AG09319 (cell line): ENCODE results near the gene MED31.

Source experiments
- DNase-seq: peaks from one replicate; pipeline ENCODE4 v3.0.0-alpha.2; 2010; ENCODE audit warnings: low read depth; ENCODE audit errors: extremely low read depth
- TF ChIP-seq, protein P1 (sequence below): IDR thresholded peaks from 2 replicates; pipeline ENCODE4 v1.5.1; 2011; ENCODE audit warnings: low read depth, mild to moderate bottlenecking, inconsistent platforms, low read length, moderate library complexity

MED31 gene

DNA sequence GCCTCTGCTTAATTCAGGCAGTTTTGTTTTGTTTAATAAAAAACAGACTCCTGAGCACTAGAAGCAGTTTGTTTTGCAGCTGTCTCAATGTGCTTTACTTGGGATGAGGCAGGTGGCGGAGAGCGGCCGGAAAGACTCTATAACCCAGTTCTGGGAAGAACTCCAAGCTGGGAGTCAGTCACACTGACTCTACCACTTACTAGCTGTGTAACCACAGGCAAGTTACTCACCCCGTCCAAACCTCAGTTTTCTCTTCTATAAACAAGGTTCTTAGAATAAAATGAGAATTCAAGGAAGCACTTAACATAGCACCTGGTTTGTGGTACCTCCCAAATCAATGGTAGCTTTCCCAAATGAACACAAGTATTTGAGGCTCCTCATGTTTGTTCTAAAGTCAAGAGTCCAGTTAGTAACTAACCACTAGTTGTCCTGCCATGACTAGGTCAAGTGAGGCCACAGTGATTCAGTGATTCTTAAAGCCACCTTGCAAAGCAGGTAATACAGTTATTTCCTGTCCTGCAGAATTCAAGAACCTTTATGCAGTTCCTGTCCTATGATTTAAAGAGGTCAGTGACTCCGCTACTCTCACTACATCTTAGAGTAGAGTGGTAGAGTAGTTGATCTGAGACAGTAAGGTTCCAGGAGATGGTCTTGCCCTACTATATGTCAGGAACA, 7.8 kb downstream of the MED31 start:
- no peak for DNase-seq
- TF ChIP-seq, protein P1, sequence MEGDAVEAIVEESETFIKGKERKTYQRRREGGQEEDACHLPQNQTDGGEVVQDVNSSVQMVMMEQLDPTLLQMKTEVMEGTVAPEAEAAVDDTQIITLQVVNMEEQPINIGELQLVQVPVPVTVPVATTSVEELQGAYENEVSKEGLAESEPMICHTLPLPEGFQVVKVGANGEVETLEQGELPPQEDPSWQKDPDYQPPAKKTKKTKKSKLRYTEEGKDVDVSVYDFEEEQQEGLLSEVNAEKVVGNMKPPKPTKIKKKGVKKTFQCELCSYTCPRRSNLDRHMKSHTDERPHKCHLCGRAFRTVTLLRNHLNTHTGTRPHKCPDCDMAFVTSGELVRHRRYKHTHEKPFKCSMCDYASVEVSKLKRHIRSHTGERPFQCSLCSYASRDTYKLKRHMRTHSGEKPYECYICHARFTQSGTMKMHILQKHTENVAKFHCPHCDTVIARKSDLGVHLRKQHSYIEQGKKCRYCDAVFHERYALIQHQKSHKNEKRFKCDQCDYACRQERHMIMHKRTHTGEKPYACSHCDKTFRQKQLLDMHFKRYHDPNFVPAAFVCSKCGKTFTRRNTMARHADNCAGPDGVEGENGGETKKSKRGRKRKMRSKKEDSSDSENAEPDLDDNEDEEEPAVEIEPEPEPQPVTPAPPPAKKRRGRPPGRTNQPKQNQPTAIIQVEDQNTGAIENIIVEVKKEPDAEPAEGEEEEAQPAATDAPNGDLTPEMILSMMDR = no peak

DNA sequence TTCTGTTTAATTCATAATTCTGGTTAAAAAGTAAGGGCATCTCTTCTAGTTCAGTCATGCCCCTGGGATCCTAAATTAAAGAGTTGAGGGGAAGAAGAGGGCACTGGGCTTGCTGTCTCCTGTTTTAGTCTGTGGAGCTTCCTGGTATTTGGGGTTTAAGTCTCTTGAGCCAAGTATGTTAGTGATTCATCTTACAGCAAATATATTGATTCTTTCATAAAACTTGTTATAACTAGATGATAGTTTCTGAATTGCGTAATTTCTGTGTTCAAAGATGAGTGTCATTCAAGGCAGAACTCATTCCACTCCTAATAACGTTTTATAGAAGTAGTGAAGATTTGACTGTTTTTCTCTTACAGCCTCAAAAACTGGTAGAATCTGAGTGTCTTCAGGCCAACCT, 8.8 kb downstream of the MED31 start:
- DNase-seq = no peak
- TF ChIP-seq, protein P1 = no peak

DNA sequence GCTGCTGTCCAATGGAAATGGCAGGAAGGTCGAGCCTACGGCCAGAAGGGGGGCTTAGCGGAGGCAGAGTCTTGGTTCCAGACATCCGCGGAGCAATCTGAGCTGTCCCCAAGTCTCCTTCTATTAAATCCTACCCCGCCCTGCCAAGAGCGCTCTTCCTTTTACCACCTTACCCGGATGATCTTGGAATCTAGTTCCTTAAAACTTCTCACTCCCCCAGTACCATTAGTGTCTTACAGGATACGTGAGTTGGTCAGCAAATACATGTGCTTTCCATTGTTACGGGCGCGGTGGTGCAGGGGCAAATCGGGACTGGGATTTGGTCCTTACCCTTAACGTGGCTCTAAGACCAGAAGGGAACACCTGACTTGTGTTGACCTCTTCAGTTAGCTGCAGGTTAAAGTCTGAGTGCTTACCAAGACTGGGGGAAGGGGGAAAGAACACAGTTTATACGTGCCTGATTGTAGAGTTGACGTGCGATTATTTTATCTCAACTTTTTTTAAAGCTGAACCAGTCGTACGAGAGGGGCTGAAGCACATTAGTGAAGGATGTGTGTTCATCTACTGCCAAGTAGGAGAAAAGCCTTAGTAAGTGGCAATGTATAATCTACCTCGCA, 10.1 kb downstream of the MED31 start:
- DNase-seq = no peak
- TF ChIP-seq, protein P1 = no peak

DNA sequence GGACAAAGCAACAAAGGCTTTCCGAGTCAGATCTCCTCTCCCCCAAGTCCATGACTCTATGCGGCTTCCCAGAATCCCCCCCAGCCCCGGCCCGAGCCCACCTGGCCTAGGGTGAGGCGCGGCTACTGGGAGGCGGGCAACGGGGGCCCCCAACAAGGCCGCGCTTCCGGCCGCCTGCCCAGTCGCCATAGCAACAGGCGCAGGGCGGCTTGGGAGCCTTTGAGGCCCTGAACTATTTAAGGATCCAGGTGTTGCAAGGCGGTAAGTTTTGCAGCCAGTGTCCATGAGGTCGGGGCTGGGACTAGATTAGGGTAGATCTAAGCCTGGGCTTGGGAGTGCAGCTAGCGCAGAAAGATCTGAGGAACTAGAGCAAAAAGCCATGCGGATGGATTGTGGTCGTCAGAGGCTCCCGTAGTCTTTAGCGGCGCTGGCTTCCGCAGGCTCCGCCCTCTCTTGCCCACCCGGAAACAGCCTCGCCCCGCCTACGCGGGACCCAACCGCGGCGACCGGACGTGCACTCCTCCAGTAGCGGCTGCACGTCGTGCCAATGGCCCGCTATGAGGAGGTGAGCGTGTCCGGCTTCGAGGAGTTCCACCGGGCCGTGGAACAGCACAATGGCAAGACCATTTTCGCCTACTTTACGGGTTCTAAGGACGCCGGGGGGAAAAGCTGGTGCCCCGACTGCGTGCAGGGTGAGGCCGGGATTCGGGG, 10.7 kb downstream of the MED31 start, which contains the start of the genes KIAA0753 and TXNDC17:
TSS of gene KIAA0753 (minus strand) at position 176 of the 711 bp plus-strand sequence. CDS start 5,608 bp downstream, outside the sequence.
TSS of gene TXNDC17 (plus strand) at position 525 of the 711 bp plus-strand sequence. CDS start at position 548, 23 bp downstream.
- peak; percentile 68 for DNase-seq
- TF ChIP-seq, protein P1 = no peak

DNA sequence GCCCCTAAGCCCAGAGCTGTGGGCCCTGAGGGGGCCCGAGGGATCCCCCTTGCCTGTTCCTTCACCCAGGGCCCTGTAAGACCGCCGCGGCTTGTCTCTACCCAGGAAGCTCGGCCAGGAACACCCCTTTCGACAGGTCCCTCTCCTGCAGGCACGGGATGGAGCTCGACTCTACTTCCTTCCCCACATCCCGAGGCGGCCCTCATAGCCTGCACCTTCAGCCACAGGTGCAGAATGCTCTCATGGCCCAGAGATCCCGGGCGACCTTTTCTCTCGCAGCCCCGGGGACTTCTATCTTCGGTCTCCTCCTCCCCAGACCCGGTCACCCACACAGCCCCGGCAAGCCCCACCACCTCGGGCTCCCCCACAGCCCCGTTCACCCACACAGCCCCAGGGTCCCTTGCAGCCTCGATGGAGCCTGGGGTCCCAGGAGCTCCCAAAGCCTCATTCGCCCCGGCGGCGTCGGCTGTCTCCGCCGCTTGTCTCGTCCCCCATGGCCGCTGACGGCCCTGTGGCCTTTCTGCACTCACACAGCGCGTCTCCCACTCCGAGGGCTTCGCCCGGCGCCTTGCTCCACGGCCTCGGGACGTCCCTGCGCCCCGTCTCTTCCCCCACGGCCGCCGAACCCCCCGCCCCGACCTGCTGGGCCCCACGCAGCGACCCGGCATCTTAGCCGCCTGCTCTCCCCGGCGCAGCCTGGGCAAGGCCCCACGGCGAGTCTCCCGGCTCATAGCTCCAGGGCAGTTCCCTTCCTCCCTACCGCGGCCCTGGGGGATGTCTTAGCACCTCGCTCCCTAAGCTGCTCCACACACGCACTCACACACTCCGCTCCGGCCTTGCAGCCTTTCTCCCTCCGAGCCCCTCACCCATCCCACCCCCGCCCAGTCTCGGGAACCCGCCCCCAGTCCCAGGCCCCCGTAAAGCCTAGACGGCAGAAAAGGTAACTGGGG, 11.5 kb downstream of the MED31 start:
- TF ChIP-seq, protein P1 = no peak
- DNase-seq = peak; percentile 3

DNA sequence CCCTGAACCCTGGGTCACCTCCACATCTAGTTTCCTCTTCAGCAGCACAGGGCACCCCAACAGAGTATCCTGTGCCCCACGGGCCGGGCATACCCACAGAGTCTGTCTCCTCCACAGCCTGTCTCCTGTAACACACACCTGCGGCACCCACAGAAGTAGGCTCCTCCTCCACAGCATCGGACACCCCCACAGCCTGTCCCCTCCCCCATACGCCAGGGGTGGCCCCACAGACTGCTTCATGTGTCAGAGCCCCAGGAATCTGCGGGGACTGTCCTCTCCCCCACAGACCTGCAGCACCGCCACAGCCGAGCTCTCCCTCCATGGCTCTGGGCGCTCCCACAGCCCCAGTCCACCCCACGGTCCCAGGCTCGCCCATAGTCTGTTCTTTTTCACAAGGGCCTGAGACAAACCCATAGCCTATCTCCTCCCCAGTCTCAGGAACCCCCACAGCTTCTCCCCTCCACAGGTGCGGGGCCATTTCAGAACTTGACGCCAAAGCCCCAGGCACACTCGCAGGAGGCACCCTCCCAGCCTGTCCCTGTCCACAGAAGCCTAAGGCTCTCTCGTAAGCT, 12.3 kb downstream of the MED31 start:
- TF ChIP-seq, protein P1 = no peak
- no peak for DNase-seq
